Thymus (tissue), 11 donors: Measurements from ENCODE around the gene LRRC74B. TPM values are rescaled to one million over a fixed set of nuclear protein-coding genes. Genes with fewer than 3 reads are reported as not detected.
"Not testable (repeated sequence)": the region's sequence is repeated elsewhere in the genome, so short reads cannot be mapped to it uniquely, and the experiment has no call there.

Experiments
- DNase-seq, 9 donors: peaks; one replicate each; pipeline ENCODE4 v3.0.0-alpha.2; 2013; ENCODE audit warnings: low spot score in 9 of 9, low read depth in 6 of 9, missing footprints in 1 of 9
- H3K27ac ChIP-seq, 2 donors: one replicate each; pipeline ENCODE4 v1.5.1; 2013; ENCODE audit warnings: control low read depth in 1 of 2, low read depth in 1 of 2, low read length in 1 of 2, mild to moderate bottlenecking in 1 of 2, moderate library complexity in 1 of 2
- H3K27me3 ChIP-seq, 2 donors: one replicate each; pipeline ENCODE4 v1.5.1; 2013; ENCODE audit warnings: low read length in 1 of 2; ENCODE audit not compliant: control insufficient read depth in 2 of 2, insufficient read depth in 1 of 2
- H3K36me3 ChIP-seq, 2 donors: one replicate each; pipeline ENCODE4 v1.5.1; 2013; ENCODE audit warnings: low read length in 1 of 2, mild to moderate bottlenecking in 1 of 2, moderate library complexity in 1 of 2; ENCODE audit not compliant: control insufficient read depth in 2 of 2, insufficient read depth in 2 of 2
- H3K4me1 ChIP-seq, 2 donors: one replicate each; pipeline ENCODE4 v1.5.1; 2013; ENCODE audit warnings: low read length in 2 of 2; ENCODE audit not compliant: control insufficient read depth in 2 of 2, insufficient read depth in 2 of 2
- H3K4me3 ChIP-seq, 2 donors: one replicate each; pipeline ENCODE4 v1.5.1; 2013; ENCODE audit warnings: low read length in 2 of 2, control low read depth in 1 of 2, mild to moderate bottlenecking in 1 of 2
- H3K9me3 ChIP-seq, 2 donors: one replicate each; pipeline ENCODE4 v1.5.1; 2013; ENCODE audit warnings: low read length in 1 of 2, mild to moderate bottlenecking in 1 of 2; ENCODE audit not compliant: control insufficient read depth in 2 of 2, insufficient read depth in 1 of 2
- WGBS: extraction: QIAGEN DNeasy Blood & Tissue Kit; methylation state at CpG from one replicate; pipeline ENCODE4 v1.1.7; 2013; 5-methylcytosine and 5-hydroxymethylcytosine counted together
- polyA plus RNA-seq: library from polyadenylated mRNA; stranded (reverse); fragments of 200-250 nt; gene quantifications from one replicate; pipeline ENCODE4 v1.2.3, GENCODE V29; 2013
- total RNA-seq: library from RNA; stranded (reverse); fragments of 120-200 nt; gene quantifications from one replicate; pipeline ENCODE4 v1.2.4, GENCODE V29; 2013
- donor health status: healthy.

The LRRC74B gene
- total and polyA plus RNA-seq, 2 donors = 0.16 TPM; not detected in 1

DNA sequence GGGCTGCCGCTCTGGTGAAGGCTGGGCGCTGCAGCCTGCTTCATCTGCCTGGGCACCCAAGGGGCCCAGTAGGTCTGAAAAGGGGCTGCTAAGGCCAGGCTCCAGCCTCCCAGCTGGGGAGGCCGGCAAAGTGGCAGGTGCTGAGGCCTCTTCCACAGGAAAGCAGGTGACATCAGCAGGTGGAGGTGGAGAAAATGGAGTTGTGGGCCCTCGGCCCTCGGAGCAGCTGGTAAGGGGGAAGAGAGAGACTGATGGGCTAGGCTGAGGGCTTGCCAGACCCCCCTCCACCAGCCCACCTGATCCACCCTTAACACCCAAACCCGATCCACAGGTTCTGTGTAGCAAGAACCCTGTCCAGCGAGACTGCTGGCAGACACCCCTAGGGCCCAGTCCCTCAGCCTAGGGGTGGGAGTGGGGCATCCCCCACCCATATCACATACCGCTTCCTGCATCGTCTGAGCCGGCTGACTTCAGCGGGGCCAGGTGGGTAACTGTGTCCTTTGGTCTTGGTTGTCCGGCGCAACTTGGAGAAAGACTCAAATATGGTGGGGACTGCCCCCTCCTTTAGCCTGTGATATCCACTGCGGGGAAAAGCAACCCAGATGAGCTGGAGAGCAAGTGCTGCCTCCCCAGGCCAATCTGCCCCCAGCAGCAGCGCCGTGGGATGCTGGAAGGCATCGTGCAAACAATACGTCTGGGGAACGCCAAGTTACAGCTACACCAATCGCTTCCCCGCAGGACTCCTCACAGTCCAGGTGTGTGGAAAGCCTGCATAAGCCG is 45.3 kb upstream of the LRRC74B start:
- Histone ChIP-seq H3K36me3 (peaks cover 41 to 50% of the 10 kb centered on the region in 2 donors), H3K27ac (no peak overlapping the region)
- 80% methylated on average over 22 of the region's 22 CpGs for WGBS

DNA sequence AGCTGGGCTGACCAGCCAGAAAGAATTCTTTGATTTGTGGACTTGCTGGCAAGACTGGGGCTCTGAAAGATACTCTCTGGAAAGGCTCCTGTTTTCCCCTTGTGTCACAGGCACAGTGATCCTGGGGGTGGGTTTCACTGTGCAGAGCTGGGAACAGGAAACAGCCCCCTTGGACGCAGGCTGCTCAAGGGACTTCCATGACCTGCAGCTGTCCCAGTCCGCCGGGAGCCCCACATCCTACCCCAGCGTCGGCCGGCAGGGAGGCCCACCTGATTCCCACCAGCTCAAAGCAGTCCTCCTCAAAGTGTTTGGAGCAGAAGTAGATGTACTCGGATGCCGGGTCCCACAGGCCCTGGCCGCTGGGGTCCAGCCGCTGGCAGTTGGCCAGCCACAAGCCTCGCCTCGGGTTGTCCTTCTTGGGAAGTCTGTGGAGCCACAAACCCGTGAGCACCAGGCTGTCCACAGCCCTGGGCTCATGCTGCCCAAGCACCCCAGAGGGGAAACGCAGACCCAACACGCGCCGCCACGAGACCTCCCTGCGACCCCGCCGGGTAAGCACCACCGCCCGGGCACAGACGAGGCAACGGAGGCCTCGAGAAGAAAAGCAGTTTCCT is 44.7 kb upstream of the LRRC74B start:
- peaks cover 0 to 5% of the 10 kb centered on the region in 2 donors for H3K9me3 ChIP-seq
- 4% methylated on average over 26 of the region's 26 CpGs for WGBS
- H3K27ac ChIP-seq = peak overlapping the region; percentile 94 to 100
- no peak for DNase-seq
- peaks cover 34 to 46% of the 10 kb centered on the region in 2 donors for H3K36me3 ChIP-seq
- H3K4me3 ChIP-seq = peak overlapping the region; percentile 86 to 97
- H3K4me1 ChIP-seq = peaks cover 17 to 24% of the 10 kb centered on the region in 2 donors
- H3K27me3 ChIP-seq = no peaks in the 10 kb centered on the region

More for the DNA sequence above, 45.3 kb upstream of the LRRC74B start:
- Histone ChIP-seq H3K27me3 (no peaks in the 10 kb centered on the region), H3K4me3 (peak overlapping the region; percentile 86 to 97), H3K9me3 (peaks cover 0 to 5% of the 10 kb centered on the region in 2 donors), H3K4me1 (peaks cover 17 to 24% of the 10 kb centered on the region in 2 donors)
- DNase-seq = no peak

GRCh38 chr22:21001601-21002325 is 44.0 kb upstream of the LRRC74B start, which contains the start of gene THAP7:
Gene THAP7, minus strand, starts transcription at chr22:21002118. Its CDS starts 207 bp downstream, at chr22:21001911.
- Histone ChIP-seq H3K4me1 (peaks cover 17 to 24% of the 10 kb centered on the region in 2 donors), H3K27ac (peak within 1 kb of the TSS; percentile 94 to 100)
- under 1% methylated on average over 83 of the region's 83 CpGs for WGBS

DNA sequence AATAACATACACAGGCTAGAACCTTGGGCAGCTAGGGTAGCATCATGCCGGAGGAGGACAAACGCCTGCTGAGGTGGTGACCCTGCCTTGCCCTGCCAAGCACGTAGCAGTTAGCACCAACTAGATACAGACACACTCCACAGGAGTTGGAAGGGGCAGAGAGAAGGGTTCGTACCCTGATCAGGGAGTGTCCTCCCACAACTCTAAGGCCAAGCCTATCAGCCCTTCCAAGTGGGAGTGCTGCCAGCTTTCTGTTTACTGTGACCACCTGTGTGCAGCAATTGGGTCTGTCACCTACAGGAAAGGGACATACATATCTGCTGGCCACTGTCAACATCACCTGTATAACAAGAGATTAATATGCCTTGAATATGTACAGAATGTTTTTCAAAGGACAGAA is 42.0 kb upstream of the LRRC74B start:
- no peak overlapping the region for H3K27ac ChIP-seq
- H3K4me1 ChIP-seq = peaks cover 17 to 24% of the 10 kb centered on the region in 2 donors
- H3K27me3 ChIP-seq = no peaks in the 10 kb centered on the region
- 97% methylated on average over 4 of the region's 4 CpGs for WGBS
- peaks cover 12 to 22% of the 10 kb centered on the region in 2 donors for H3K36me3 ChIP-seq
- H3K9me3 ChIP-seq = peaks cover 0 to 5% of the 10 kb centered on the region in 2 donors
- H3K4me3 ChIP-seq = no peak overlapping the region
- DNase-seq = no peak

More at GRCh38 chr22:21001601-21002325, 44.0 kb upstream of the LRRC74B start, which contains the start of gene THAP7:
- Histone ChIP-seq H3K9me3 (peaks cover 0 to 5% of the 10 kb centered on the region in 2 donors), H3K4me3 (peak within 1 kb of the TSS; percentile 86 to 97), H3K36me3 (peaks cover 29 to 40% of the 10 kb centered on the region in 2 donors), H3K27me3 (no peaks in the 10 kb centered on the region)
- peak; percentile 91 to 98 (median 95) for DNase-seq

DNA sequence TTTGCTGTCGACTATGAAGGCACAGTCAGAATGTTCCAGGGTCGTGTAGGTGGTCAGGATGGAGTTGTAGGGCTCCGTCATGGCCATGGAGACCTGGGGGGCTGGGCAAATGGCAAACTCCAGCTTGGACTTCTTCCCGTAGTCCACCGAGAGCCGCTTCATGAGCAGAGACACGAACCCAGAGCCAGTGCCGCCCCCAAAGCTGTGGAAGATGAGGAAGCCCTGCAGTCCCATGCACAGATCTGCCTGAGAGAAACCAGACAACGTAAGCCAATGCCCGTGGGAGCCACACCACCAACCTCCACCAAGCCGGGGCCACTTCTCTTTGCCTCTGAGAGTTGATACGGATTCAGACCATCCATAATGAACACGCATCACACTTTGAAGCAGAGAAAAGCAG is 36.5 kb upstream of the LRRC74B start:
- H3K36me3 ChIP-seq, H3K4me1 ChIP-seq, H3K9me3 ChIP-seq, H3K4me3 ChIP-seq, H3K27ac ChIP-seq, DNase-seq: not testable (repeated sequence)
- H3K27me3 ChIP-seq = peaks cover 0 to 21% of the 10 kb centered on the region in 2 donors
- 93% methylated on average over 13 of the region's 13 CpGs for WGBS

DNA sequence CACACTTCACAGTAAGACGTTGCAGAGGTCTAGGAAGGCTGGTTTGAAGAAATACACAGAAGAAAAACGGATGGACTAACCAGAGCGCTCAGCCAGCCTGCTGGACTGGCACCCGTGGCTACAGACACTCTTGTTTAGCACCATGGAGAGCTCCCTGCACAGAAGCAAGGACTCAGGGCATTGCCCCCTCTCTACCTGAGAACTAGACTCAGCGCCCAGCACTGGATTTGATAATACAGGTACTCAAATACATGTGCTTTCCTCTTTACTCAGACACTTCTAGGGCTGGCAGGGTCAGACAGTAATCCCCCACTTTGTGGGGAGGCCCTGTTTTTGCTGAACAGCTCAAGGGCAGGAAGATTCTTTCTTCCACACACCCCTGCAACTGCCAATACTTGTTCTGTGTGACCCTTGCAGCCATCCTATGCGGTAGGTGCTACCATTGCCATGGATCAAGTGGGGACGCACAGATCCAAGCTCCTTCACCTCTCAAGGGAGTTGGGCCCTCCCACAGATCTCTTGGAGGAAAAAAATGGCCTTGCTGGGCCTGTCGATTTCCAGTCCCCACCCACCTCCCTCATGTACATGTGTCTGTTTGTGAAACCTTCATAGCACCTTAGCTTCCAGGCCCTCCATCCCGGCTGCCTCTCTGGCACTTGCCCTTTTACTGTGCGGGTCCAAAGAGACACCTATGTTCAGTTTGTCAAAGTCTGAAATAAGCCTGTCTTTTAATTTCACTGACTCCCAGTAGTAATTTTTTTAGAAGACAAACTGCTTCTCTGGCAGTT is 35.9 kb upstream of the LRRC74B start:
- 77% methylated on average over 10 of the region's 10 CpGs for WGBS
- peak in 7 of 9 donors; percentile 43 to 79 (median 62) for DNase-seq
- H3K27ac ChIP-seq = no peak overlapping the region
- H3K9me3 ChIP-seq = no peaks in the 10 kb centered on the region
- no peak overlapping the region for H3K4me3 ChIP-seq
- no peaks in the 10 kb centered on the region for H3K36me3 ChIP-seq
- H3K27me3 ChIP-seq = peaks cover 0 to 27% of the 10 kb centered on the region in 2 donors
- peaks cover 9 to 12% of the 10 kb centered on the region in 2 donors for H3K4me1 ChIP-seq

DNA sequence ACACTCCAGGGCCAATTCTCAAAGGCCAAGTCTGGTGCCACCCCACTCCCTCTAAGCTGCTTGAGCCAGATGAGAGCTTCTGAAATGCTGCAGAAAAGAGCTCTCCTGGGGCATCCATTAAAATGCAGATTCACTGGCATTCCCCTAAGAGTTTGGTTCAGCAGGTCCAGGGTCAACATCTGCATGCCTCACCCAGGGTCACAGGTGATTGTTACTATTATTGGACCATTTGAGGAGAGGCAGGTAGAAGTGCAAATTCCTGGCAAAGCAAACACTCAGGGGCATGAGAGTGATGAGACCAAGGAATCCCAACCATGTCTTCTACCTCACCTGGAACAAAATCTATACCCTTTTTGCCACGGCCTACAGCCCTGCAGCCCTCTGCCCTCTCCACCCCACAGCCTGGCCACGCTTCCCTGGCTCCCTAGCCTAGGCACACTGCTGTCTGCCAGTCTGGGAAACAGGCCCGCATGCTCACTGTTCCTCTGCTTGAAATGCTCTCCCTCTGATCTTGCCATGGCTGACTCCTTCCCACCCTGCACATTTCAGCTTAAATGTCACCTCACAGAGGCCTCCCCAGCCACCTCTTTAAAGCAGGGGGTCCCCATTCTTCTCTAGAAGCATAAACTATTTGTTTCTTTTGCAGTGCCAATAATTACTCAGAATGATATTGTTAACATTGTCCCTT is 35.2 kb upstream of the LRRC74B start:
- Histone ChIP-seq H3K27me3 (peaks cover 0 to 33% of the 10 kb centered on the region in 2 donors), H3K4me1 (peaks cover 11 to 17% of the 10 kb centered on the region in 2 donors), H3K27ac (no peak overlapping the region), H3K9me3 (no peaks in the 10 kb centered on the region), H3K4me3 (no peak overlapping the region), H3K36me3 (no peaks in the 10 kb centered on the region)
- DNase-seq = no peak
- 91% methylated on average over 3 of the region's 3 CpGs for WGBS
